Activated CD8-positive, alpha-beta T cell treated with anti-CD3 and anti-CD28 coated beads for 36 hours (primary cell): Measurements from ENCODE around the gene KCNIP1. TPM values are rescaled to one million over a fixed set of nuclear protein-coding genes. Genes with fewer than 3 reads are reported as not detected.

ENCODE experiments used
- ATAC-seq: fragments of 200-7000 bp; cut with Tn5 transposase; one replicate; pipeline ENCODE4 v1.10.0; 2021; ENCODE audit warnings: mild to moderate bottlenecking, moderate library complexity
- CTCF ChIA-PET: fragments of 350-600 bp; sonication (Branson Sonifier 250); formaldehyde crosslinking; loops from one replicate; lab custom pipeline; 2021; ENCODE audit warnings: antibody characterized with exemption; lab: Charles Lee
- POLR2A ChIA-PET: fragments of 350-600 bp; sonication (Branson Sonifier 250); formaldehyde crosslinking; loops from one replicate; lab custom pipeline; 2021; ENCODE audit warnings: antibody characterized with exemption; lab: Charles Lee
- DNase-seq: peaks from one replicate; pipeline ENCODE4 v3.0.0-alpha.2; 2020
- H3K27ac Mint-ChIP-seq: one replicate; pipeline ENCODE4 v1.8.0; 2021; ENCODE audit warnings: mild to moderate bottlenecking, mixed read lengths
- H3K27me3 Mint-ChIP-seq: one replicate; pipeline ENCODE4 v1.8.0; 2021; ENCODE audit warnings: mixed read lengths
- H3K36me3 Mint-ChIP-seq: one replicate; pipeline ENCODE4 v1.8.0; 2021; ENCODE audit warnings: low read depth, mixed read lengths
- H3K4me1 Mint-ChIP-seq: one replicate; pipeline ENCODE4 v1.8.0; 2021; ENCODE audit warnings: low read depth, mixed read lengths
- H3K4me3 Mint-ChIP-seq: one replicate; pipeline ENCODE4 v1.8.0; 2021; ENCODE audit warnings: mild to moderate bottlenecking, moderate library complexity, mixed read lengths
- H3K9me3 Mint-ChIP-seq: one replicate; pipeline ENCODE4 v1.8.0; 2021; ENCODE audit warnings: mixed read lengths
- intact Hi-C: fragments of 100-400 bp; cut with micrococcal nuclease; formaldehyde crosslinking; loops from one replicate; pipeline ENCODE4 v1.10.0; 2022
- total RNA-seq, 2 experiments: library from RNA; stranded (reverse); gene quantifications; one replicate each; pipeline ENCODE4 v1.2.3, GENCODE V29; 2021
- TF ChIP-seq, protein P1 (sequence below): fragments of 200-600 bp; IDR thresholded peaks from one replicate; pipeline ENCODE4 v1.8.0; 2022; ENCODE audit warnings: antibody characterized with exemption, mild to moderate bottlenecking

KCNIP1 gene
- total RNA-seq, 2 experiments from 2014 or later: not detected

DNA sequence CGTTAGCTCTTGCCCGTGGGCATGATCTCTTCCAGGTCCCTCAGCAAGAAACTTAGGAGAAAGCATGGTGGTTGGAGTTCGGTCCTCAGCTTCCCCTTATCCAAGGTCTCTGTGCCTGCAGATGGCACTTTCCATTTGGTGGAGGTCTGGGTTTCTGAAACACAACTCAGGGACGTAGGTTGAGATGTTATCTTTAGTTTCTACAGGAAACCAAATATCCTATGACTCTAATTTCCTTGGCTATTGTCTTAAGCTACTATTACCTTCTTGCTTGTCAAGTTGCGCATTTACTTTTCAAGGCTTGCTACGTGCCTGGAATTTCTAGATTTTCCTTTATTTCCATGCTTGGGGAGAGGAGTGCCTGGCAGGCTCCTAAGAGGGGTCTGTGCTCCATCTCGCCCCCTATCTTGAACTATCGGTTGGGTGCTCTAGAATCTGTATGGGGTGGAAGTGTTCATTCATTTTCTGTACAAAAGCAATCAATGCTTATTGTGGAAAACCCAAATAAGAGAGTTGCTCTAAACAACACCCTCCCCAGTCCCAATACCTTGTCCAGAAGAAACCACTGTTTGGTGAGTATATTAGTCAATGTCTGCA lies 32.9 kb upstream of the KCNIP1 start:
- no peaks in the 10 kb centered on the region for H3K9me3 Mint-ChIP-seq
- CTCF ChIA-PET: interaction anchor here (1.0 kb wide), 1 partner anchor 28 kb away, joined by 3 read pairs; no protein-coding TSS in a partner anchor
- ATAC-seq: no peak

DNA sequence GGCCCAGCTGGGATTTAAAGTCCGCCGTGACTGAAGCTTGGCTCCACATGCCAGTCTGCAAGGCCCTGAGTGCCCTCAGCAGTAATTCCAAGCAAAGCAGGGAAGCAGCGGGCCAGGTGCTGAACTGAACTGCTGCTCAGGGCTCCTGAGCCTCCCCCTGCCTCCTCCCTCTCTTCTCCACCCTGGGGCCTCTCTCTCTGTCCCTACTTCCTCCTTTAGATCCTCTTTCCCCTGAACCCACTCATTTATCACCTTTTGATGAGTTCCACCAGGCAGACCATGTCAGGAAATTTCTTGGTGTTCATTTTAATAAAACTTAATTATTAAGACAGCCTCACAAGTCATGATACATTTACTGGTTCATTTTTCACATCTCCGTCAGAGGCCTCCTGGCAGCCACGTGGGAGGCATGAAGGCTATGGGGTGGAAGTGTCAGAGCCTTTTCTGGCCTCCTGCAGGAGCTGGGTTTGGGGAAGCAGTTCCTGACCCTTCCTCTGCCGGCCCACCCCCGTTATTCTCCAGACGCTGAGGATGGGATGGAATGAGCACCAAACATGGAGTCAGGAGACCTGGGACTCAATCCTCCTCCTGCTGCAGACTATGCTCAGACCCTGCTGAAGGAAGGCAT lies 32.2 kb upstream of the KCNIP1 start:
- Mint-ChIP-seq H3K36me3 (no peaks in the 10 kb centered on the region), H3K9me3 (no peaks in the 10 kb centered on the region), H3K27ac (no peak overlapping the region), H3K4me3 (no peak overlapping the region), H3K4me1 (no peaks in the 10 kb centered on the region), H3K27me3 (peaks cover 10% of the 10 kb centered on the region)
- TF ChIP-seq, protein P1, sequence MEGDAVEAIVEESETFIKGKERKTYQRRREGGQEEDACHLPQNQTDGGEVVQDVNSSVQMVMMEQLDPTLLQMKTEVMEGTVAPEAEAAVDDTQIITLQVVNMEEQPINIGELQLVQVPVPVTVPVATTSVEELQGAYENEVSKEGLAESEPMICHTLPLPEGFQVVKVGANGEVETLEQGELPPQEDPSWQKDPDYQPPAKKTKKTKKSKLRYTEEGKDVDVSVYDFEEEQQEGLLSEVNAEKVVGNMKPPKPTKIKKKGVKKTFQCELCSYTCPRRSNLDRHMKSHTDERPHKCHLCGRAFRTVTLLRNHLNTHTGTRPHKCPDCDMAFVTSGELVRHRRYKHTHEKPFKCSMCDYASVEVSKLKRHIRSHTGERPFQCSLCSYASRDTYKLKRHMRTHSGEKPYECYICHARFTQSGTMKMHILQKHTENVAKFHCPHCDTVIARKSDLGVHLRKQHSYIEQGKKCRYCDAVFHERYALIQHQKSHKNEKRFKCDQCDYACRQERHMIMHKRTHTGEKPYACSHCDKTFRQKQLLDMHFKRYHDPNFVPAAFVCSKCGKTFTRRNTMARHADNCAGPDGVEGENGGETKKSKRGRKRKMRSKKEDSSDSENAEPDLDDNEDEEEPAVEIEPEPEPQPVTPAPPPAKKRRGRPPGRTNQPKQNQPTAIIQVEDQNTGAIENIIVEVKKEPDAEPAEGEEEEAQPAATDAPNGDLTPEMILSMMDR: no peak
- CTCF ChIA-PET: interaction anchor here (1.6 kb wide), 1 partner anchor 37 kb away, joined by 4 read pairs; no protein-coding TSS in a partner anchor
- POLR2A ChIA-PET: no interaction called here
- intact Hi-C loops: no loop called here
- no peak for DNase-seq
- ATAC-seq: no peak

More for the DNA sequence above, 32.9 kb upstream of the KCNIP1 start:
- H3K36me3 Mint-ChIP-seq: no peaks in the 10 kb centered on the region
- H3K27me3 Mint-ChIP-seq: peaks cover 9% of the 10 kb centered on the region
- H3K4me3 Mint-ChIP-seq: no peak overlapping the region
- no peaks in the 10 kb centered on the region for H3K4me1 Mint-ChIP-seq
- H3K27ac Mint-ChIP-seq: no peak overlapping the region
- intact Hi-C loops: no loop called here
- POLR2A ChIA-PET: no interaction called here
- DNase-seq: no peak
- TF ChIP-seq, protein P1: no peak

DNA sequence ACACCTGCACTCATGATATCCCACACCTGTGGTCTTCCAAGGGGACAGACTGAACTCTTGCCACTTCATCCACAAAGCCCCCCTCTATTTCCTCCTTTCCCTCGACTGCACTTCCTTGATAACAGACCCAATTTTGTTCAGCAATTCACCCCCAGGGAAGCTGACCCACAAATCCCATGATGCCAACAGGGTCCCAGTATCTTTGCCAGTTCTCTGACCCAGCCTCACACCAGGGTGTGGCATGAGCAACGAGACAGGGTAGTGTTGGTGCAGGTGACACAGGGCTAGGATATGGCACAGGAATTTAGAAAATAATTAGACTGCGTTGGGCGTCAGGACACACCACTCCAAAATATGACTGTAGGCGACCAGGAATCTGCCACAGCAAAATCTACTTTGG lies 30.2 kb upstream of the KCNIP1 start:
- intact Hi-C loops: no loop called here
- ChIA-PET CTCF (interaction anchor here (0.8 to 2.2 kb wide), 3 partner anchors 39 to 160 kb away, joined by 3 to 7 read pairs (median 4); no protein-coding TSS in a partner anchor), POLR2A (no interaction called here)
- Mint-ChIP-seq H3K9me3 (no peaks in the 10 kb centered on the region), H3K36me3 (no peaks in the 10 kb centered on the region), H3K4me1 (no peaks in the 10 kb centered on the region), H3K27me3 (peaks cover 15% of the 10 kb centered on the region), H3K27ac (no peak overlapping the region), H3K4me3 (no peak overlapping the region)
- TF ChIP-seq, protein P1: no peak
- DNase-seq (no peak), ATAC-seq (no peak)

DNA sequence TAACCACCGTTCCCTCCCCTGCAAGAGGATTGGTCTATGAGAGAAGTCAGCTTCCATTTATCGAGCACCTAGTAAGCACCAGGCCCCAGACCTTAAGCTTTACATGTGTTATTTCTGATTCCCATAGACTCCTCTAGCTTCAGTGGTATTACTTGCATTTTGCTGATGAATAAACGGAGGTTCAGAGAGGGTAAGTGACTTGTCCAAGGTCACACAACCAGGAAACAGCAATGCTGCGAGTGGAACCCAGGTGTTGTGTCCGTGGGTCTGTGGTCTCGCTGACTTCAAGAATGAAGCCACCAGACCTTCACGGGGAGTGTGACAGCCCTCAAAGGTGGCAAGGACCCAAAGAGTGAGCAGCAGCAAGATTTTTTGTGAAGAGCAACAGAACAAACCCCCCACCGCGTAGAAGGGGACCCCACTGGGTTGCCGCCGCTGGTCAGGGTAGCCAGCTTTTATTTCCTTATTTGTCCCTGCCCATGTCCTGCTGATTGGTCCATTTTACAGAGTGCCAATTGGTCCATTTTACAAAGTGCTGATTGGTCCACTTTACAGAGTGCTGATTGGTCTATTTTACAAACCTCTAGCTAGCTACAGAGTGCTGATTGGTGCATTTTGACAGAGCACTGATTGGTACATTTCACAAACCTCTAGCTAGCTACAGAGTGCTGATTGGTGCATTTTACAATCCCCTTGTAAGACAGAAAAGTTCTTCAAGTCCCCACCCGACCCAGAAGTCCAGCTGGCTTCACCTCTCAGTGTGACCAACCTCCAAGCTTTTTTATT lies 29.1 kb upstream of the KCNIP1 start:
- POLR2A ChIA-PET: no interaction called here
- peaks cover 13% of the 10 kb centered on the region for H3K27me3 Mint-ChIP-seq

More for the DNA sequence above, 29.1 kb upstream of the KCNIP1 start:
- TF ChIP-seq, protein P1: no peak
- DNase-seq (no peak), ATAC-seq (no peak)
- CTCF ChIA-PET: interaction anchor here (0.8 to 2.2 kb wide), 3 partner anchors 11 to 54 kb away, joined by 3 to 7 read pairs (median 3); no protein-coding TSS in a partner anchor
- Mint-ChIP-seq H3K4me3 (no peak overlapping the region), H3K9me3 (no peaks in the 10 kb centered on the region), H3K27ac (no peak overlapping the region), H3K36me3 (no peaks in the 10 kb centered on the region), H3K4me1 (no peaks in the 10 kb centered on the region)
- intact Hi-C loops: no loop called here
